ENCODE data around the gene PORCN.
A peak's percentile ranks its signal among the peaks of the same experiment; 100 is the strongest.

Gene PORCN

DNA sequence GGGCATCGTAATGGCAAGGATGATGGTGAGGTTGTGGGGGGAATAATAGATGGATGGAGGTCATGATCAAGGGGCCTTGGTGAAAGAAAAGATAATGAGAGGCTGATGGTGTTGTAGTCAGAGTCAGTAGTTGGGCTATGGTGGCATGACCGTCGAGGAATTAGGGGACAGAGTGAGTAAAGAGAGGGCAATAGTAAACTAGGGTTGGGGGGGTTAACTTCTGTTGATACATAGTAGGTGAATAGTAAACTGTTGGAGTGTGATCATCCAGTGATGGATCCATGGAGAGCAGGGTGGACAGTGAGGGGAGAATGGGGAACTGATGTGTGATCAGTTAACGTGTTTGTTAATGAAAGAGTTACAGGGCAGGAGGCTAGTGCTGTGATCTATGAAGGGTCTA, 31.9 kb upstream of the PORCN start:
- H3K79me2 ChIP-seq (ENCODE audit: insufficient read depth, low read depth), result peaks cover 22% of the 10 kb centered on the region
- no peak overlapping the region for H3K27ac ChIP-seq
- no peaks in the 10 kb centered on the region for H3K27me3 ChIP-seq (ENCODE audit: insufficient read depth, low read depth)
- no peaks in the 10 kb centered on the region for H4K20me1 ChIP-seq (ENCODE audit: insufficient read depth)
- H3K36me3 ChIP-seq (ENCODE audit: insufficient read depth), result no peaks in the 10 kb centered on the region
- peaks cover 12% of the 10 kb centered on the region for H3K4me1 ChIP-seq (ENCODE audit: low read depth, poor library complexity, severe bottlenecking)
- H3K9ac ChIP-seq, result peak overlapping the region; percentile 93; the same call in 1 of the 2 replicates
- no peak overlapping the region for H3K4me3 ChIP-seq (IDR thresholded peaks at IDR 0.05; ENCODE audit: insufficient read depth, low read depth, low read length)
- H3K4me2 ChIP-seq, result peak overlapping the region; percentile 72
- no peak overlapping the region for H2AFZ ChIP-seq (ENCODE audit: low read depth)
- TF ChIP-seq, protein P1, sequence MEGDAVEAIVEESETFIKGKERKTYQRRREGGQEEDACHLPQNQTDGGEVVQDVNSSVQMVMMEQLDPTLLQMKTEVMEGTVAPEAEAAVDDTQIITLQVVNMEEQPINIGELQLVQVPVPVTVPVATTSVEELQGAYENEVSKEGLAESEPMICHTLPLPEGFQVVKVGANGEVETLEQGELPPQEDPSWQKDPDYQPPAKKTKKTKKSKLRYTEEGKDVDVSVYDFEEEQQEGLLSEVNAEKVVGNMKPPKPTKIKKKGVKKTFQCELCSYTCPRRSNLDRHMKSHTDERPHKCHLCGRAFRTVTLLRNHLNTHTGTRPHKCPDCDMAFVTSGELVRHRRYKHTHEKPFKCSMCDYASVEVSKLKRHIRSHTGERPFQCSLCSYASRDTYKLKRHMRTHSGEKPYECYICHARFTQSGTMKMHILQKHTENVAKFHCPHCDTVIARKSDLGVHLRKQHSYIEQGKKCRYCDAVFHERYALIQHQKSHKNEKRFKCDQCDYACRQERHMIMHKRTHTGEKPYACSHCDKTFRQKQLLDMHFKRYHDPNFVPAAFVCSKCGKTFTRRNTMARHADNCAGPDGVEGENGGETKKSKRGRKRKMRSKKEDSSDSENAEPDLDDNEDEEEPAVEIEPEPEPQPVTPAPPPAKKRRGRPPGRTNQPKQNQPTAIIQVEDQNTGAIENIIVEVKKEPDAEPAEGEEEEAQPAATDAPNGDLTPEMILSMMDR (conservative IDR thresholded peaks at IDR 0.05; ENCODE audit: low read depth, low read length), result no peak

DNA sequence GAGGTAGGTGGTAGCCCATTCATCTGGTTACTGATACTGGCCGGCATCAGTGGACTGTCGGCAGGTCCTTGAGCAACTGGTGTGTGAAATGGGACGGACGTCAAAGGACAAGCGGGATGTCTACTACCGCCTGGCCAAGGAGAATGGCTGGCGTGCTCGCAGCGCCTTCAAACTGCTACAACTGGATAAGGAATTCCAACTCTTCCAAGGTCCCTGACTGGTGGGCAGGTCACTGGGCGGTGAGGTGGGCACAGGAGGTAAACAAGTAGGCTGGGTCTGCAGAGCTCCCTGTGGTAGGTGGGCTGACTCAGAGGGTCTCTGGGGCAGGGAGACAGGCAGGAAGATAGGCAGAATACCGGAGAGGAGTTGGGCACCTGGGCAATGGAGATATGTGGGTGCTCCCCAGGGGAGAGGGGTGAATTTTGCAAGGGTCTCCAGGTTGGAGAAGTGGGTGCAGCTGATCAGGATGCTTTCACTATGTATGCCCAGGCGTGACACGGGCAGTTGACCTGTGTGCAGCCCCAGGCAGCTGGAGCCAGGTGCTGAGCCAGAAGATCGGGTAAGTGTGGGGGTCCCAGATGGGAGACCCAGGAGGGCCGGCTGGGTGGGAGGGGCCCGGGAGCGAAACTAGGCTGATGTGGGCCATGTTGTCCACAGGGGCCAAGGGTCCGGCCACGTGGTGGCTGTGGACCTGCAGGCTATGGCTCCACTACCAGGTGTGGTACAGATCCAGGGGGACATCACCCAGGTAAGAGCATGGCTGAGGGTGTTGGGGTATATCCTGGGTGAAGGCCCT, 30.6 kb upstream of the PORCN start:
- Histone ChIP-seq H3K36me3 (ENCODE audit: insufficient read depth) (no peaks in the 10 kb centered on the region), H3K9ac (no peak overlapping the region), H3K4me3 (IDR thresholded peaks at IDR 0.05; ENCODE audit: insufficient read depth, low read depth, low read length) (no peak overlapping the region), H3K4me2 (no peak overlapping the region; the same call in 1 of the 2 replicates), H4K20me1 (ENCODE audit: insufficient read depth) (no peaks in the 10 kb centered on the region), H3K27ac (no peak overlapping the region), H3K4me1 (ENCODE audit: low read depth, poor library complexity, severe bottlenecking) (peaks cover 12% of the 10 kb centered on the region), H2AFZ (ENCODE audit: low read depth) (no peak overlapping the region), H3K79me2 (ENCODE audit: insufficient read depth, low read depth) (peaks cover 22% of the 10 kb centered on the region), H3K27me3 (ENCODE audit: insufficient read depth, low read depth) (no peaks in the 10 kb centered on the region)
- TF ChIP-seq, protein P1 (conservative IDR thresholded peaks at IDR 0.05; ENCODE audit: low read depth, low read length), result no peak

DNA sequence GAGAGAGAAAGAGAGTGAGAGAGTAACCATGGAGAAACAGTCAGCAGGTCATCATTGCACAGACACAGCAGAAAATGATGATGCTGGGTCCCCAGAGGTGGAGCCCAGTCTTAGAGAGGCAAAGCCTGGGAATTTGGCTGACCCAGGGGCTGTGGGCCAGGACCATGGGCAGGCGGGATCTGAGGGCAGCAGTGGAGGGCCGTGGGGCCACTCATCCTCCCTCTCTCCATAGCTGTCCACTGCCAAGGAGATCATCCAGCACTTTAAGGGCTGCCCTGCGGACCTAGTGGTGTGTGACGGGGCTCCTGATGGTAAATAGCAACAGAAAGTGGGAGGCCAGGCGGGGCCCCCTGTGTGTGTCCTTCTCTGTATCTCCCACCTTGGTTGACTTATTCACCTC, 30.0 kb upstream of the PORCN start:
- no peak overlapping the region for H3K4me3 ChIP-seq (IDR thresholded peaks at IDR 0.05; ENCODE audit: insufficient read depth, low read depth, low read length)
- TF ChIP-seq, protein P1 (conservative IDR thresholded peaks at IDR 0.05; ENCODE audit: low read depth, low read length), result no peak
- H3K4me2 ChIP-seq, result no peak overlapping the region
- H4K20me1 ChIP-seq (ENCODE audit: insufficient read depth), result no peaks in the 10 kb centered on the region
- no peak overlapping the region for H3K27ac ChIP-seq
- H2AFZ ChIP-seq (ENCODE audit: low read depth), result no peak overlapping the region
- no peaks in the 10 kb centered on the region for H3K36me3 ChIP-seq (ENCODE audit: insufficient read depth)
- no peaks in the 10 kb centered on the region for H3K27me3 ChIP-seq (ENCODE audit: insufficient read depth, low read depth)
- H3K79me2 ChIP-seq (ENCODE audit: insufficient read depth, low read depth), result peaks cover 22% of the 10 kb centered on the region
- H3K9ac ChIP-seq, result no peak overlapping the region
- peaks cover 12% of the 10 kb centered on the region for H3K4me1 ChIP-seq (ENCODE audit: low read depth, poor library complexity, severe bottlenecking)

DNA sequence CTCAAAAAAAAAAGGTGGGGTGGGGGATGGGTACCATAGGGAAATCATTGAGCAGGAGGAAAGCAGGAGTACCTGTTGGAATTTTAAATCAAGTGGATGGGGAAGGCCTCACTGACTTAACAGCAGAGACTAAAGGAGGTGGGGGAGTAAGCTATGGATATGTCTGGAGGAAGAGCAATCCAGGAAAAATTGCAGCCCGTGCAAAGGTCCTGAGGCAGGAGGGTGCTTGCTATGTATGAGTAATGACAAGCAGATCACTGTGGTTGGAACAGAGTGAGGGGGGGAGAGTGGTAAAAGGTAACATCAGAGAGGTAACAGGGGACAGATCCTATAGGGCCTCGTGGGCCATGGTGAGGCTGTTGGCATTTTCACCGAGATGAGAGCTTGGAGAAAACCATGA, 28.6 kb upstream of the PORCN start:
- no peak overlapping the region for H3K27ac ChIP-seq
- H3K79me2 ChIP-seq (ENCODE audit: insufficient read depth, low read depth), result peaks cover 22% of the 10 kb centered on the region
- no peak overlapping the region for H2AFZ ChIP-seq (ENCODE audit: low read depth)
- no peaks in the 10 kb centered on the region for H4K20me1 ChIP-seq (ENCODE audit: insufficient read depth)
- no peaks in the 10 kb centered on the region for H3K36me3 ChIP-seq (ENCODE audit: insufficient read depth)
- H3K4me1 ChIP-seq (ENCODE audit: low read depth, poor library complexity, severe bottlenecking), result peaks cover 5% of the 10 kb centered on the region
- TF ChIP-seq, protein P1 (conservative IDR thresholded peaks at IDR 0.05; ENCODE audit: low read depth, low read length), result no peak
- no peak overlapping the region for H3K4me3 ChIP-seq (IDR thresholded peaks at IDR 0.05; ENCODE audit: insufficient read depth, low read depth, low read length)
- no peak overlapping the region for H3K4me2 ChIP-seq
- H3K9ac ChIP-seq, result no peak overlapping the region
- H3K27me3 ChIP-seq (ENCODE audit: insufficient read depth, low read depth), result no peaks in the 10 kb centered on the region

Data from KMS-11 (cell line).